GM19328 (cell line): ENCODE results near the gene PSD2.
A peak's percentile ranks its signal among the peaks of the same experiment; 100 is the strongest.

ENCODE experiments used
- ATAC-seq: cut with Tn5 transposase; IDR thresholded peaks from one replicate; pipeline ENCODE4 v1.9.1; 2021; ENCODE audit warnings: mild to moderate bottlenecking, moderate library complexity; ENCODE audit not compliant: unreplicated experiment

The PSD2 gene

DNA sequence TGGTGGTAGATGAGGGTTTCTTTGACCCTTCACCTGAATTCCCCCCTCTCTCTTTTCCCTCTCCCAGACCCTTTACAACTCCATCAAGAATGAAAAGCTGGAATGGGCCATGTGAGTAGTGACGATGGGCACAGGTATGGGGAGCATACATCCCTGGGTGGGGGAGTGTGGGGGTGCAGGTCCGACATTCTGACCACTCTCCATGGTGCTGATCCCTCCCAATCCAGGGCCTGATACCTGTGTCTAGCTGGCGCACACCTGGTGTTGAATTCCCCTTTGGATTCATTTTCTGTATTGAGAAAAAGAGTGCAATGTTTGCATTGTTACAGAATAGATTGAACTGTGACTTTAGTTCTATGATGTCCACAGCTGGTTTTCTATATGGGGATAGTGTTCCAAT is 40.0 kb downstream of the PSD2 start:
- ATAC-seq = no peak

DNA sequence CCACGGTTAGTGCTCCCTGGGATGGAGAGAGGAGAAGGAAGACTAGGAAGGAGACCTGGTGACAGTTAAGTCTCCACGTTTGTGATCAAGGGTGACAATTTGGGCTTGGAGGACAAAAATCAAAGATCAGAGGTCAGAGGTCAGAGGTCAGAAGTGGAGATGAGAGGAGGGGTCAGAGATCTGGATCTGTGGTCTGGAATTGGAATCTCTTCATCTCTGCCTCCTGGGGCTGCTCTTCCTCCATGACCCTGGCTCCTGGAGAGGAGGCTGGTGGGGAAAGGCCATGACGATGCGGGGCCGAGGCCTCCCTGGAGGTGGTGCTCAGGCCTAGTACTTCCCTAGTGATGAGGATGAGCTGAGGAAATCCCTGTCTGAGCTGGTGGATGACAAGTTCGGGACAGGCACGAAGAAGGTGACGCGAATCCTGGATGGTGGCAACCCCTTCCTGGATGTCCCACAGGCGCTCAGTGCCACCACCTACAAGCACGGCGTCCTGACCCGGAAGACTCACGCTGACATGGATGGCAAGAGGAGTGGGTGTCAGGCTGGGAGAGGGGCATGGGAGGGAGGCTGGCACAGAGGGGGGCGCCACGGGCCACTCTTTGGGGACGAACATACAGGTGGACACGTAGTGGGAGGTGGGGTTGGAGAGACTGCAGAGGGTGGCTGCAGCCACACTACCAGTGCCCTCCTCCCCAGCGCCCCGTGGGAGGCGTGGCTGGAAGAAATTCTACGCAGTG is 41.0 kb downstream of the PSD2 start:
- ATAC-seq = no peak

DNA sequence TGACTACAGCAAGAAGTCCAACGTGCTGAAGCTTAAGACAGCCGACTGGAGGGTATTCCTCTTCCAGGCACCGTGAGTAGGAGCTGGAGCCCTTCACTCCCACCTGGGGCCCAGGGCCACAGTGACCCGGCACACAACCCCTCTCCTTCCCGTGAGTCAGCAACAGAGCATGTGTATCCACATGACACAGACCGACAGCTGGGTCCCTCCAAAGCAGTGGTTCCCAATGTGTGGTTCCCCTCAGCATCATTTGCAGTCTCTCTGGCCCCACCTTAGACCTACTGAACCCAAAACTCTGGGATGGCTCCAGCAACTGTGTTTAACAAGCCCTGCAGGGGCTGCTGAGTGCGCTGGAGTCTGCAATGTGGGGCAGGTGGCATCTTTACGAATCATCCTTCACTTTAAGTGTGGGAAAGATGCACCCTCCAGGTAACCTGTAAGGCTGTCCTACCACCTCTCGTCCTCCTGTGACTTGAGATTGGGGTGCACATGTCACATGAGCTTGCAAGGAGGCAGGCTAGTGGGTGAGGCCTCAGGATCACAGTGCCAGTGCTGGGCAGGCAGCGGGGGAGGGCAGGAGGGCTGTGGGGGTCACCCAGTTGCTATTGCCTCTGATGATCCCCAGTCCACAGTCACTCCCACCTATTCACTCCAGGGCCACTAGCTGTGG is 42.2 kb downstream of the PSD2 start:
- ATAC-seq = no peak

DNA sequence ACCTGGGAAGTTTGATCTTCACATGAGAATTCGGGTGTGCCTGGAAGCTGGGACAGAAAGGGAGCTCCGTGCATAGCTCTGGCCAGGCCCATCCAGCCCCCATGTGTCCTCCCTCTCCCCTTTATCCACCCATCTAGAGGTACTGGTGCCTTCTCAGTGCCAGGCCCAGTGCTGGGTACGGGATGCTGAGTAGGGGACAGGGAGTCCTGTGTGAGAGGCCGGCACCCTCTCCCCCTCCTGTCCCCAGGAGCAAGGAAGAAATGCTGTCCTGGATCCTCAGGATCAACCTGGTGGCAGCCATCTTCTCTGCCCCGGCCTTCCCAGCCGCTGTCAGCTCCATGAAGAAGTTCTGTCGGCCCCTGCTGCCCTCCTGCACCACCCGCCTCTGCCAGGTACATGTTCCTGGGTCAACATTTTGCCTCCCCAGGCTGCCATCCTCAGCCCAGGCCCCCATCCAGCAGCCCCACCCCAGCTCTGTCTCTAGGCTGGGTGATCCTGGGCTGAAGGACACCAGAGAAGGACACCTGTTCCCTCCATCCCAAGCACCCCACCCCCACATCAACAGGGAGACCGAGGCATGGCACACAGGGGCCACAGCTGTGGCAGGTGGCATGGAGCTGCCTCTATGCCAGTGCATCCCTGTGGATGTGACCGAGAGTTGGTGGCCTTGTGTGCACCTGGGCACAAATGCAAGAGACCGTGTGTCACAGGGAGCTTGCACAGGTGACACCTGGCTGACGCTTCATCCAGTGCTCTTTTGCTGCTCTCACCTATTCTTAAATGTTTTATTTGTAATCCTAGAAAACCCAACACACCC is 43.0 kb downstream of the PSD2 start:
- no peak for ATAC-seq

- ATAC-seq = no peak
Observed at GRCh38 chr5:139839232-139839815, 43.7 kb downstream of the PSD2 start.

DNA sequence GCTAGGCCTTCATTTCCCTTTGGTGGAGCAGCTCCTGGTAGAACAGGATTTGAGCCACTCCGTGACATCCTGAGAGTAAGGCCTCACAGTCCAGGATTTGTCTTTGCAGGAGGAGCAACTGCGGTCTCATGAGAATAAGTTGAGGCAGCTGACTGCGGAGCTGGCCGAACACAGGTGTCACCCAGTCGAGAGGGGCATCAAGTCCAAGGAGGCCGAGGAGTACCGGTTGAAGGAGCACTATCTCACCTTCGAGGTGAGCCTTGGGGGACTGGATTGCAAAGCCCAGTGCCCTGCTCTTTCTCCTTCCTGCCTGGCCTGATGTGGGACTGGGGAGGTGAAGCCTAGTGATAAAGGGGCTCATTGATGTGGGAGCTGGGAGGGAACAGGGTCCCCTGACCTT is 44.3 kb downstream of the PSD2 start:
- no peak for ATAC-seq

GRCh38 chr5:139841549-139841948 is 45.9 kb downstream of the PSD2 start:
- ATAC-seq = no peak

GRCh38 chr5:139842321-139842720 is 46.7 kb downstream of the PSD2 start:
- ATAC-seq = no peak

GRCh38 chr5:139843991-139844390 is 48.4 kb downstream of the PSD2 start:
- no peak for ATAC-seq

DNA sequence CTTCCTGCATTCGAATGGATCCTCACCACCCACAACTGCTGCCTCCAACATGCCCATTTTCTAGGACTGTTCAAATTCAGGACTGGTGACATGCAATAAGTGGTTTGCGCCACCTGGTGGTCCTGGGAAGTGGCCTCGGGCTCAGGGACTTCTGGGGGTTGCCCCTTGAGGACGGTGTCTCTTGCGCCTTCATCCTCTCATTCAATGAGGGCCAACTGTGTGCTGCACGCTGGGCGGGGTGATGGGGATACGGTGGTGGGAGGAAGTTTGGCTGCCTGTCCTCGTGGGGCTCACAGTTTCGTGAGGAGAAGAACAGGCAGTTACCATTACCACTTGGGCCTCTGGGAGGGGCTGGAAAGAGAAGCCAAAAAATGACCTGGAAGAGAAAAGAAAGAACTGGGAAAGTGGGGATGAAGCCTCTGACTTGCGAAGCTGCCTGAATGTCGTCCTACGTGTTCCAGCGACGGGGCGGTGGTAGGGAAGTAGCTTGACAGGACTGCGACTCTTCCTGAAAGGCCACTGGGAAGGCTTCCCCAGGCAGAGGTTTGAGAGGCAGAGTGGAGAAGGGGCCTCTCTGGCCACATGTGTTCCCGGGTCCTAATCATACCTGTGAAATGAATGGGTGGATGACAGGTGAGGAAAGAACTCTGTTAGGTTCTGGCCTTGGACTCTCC is 49.0 kb downstream of the PSD2 start:
- no peak for ATAC-seq

DNA sequence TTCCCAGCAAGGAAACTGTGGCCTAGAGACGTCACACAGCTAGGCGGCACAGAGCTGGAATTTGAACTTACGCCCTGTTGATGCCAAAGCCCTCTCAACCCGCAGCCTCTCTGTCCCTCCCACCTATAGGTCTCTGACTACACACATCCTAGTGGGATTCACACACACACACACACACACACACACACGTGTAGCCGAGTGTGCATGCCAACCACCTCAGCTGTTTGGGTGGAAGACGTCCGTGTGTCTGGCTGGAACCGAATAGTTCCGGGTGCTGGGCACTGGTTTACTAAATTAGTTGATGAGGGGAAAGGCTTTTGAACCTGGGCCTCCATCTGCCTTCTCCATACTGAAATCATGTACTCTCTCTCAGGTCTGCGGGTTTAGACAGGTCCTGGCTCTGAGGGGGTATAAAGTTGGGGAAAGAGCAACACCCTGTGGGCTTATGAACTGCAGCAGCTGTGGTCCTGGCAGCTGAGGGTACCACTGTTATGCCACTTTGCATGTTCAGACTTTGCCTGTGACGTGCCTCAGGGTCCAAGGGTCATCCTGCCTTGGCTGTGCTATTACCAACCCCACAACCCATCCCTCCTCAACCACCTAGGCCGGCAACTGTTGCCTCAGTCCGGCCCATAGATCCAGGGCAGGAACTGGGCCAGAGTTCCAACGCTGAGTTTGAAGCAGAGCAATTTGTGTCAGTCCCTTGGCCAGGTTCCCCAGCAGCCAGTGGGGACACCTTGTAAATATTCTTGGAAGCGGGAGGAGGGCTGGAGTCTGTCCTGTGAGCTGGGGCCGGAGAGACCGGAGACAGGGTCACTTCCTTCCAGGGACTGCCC is 50.5 kb downstream of the PSD2 start:
- no peak for ATAC-seq

DNA sequence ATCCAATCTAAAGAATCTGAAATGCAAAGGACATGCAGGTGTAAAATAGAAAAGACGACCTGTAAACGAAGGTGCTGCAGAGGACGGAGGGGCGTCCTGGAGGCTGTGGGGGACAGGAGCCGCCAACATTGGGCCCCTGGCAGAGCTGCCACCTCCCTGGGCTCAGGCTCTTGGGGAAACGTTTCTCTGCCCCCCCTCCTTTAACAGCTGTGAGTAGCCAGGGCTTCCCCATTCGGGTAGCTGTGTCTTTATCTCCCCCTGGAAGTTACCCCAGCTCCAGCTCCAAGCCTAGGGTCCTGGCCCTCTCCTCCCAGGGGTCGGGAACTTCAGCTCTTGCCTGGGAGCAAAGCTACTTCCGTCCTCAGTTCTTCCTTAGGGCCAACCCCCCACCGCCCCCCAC is 51.5 kb downstream of the PSD2 start:
- no peak for ATAC-seq

DNA sequence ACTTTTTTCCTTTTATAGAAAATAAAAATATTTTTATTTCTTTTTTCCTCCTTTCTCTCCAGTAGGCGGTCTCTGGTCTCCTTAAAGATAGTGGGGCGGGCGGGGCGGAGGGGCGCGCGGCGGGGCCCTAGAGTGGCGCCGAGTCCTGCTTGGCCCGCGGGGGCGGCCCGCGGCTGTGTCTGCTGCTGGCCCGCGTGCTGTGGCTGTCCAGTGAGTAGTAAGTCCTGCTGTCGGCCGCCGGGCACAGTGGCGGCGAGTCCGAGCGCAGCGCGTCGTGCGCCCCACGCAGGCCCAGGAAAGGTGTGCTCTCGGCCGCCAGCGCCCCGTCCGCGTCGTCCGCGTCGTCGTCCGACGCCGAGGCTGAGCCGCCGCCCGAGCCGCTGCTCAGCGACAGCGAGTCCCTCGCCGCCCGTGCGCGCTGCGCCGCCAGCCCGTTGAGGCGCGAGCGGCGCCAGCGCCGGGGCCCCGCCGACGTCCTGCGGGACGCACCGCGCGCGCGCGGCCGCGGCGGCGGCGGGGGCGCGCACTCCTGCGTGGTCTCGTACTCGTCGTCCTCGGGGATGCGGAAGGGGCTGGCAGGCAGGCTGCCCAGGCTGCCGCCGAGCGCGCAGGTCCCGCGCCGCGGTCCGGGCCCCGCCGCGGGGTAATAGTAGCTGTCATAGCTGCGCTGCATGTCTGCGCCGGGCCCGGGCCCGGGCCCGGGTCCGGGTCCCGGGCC is 52.3 kb downstream of the PSD2 start:
- ATAC-seq = peak; percentile 61

- ATAC-seq = peak; percentile 9
Observed at GRCh38 chr5:139848508-139849100, 53.0 kb downstream of the PSD2 start.

- ATAC-seq = no peak
Observed at GRCh38 chr5:139849501-139849900, 53.9 kb downstream of the PSD2 start.

DNA sequence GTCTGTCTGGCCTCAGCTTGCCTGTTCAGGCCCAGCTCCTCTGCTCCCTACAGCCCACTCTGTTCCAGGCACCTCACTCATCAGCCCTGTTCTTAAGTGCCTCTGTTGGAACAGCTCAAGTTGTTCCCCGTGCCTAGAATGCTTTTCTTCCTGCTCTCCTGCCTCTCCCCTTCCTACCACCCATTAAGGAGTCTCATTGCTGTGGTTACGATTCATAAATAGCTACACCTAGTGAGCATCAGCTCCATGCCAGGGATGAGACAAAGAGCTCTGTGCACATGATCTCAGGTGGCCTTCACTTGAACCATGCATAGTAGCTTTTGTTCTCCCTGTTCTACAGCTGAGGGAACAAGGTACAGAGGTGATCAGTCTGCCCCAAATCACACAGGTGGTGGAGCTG is 54.3 kb downstream of the PSD2 start:
- no peak for ATAC-seq

DNA sequence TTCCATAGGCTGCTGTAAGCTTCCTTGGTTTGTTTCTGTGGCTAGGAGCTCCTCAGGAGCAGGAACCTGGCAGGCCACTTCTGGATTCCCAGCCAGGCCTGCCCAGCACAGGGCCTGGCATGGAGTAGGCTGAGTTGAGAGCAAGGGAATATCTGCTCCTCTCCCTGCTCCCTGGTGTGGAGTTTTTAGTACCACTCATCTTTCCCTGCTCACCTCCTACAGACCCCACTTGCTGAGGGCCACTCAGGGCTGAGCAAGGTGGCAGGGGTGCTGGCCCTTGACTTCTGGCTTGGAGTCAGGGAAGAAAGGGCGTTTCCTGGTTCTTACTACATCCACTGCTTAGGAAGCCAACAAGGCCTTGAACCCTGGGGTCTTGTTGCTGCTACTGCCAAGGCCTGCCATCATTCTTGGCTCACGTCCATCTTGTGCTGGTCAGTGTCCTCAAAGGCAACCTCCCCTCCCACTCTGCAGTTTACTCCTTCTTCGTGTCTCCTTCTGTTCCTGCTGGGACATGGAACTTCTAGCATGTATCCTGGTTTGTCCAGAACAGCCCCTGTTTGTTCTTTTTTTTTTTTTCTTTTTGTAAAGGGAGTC is 54.9 kb downstream of the PSD2 start:
- ATAC-seq = no peak

DNA sequence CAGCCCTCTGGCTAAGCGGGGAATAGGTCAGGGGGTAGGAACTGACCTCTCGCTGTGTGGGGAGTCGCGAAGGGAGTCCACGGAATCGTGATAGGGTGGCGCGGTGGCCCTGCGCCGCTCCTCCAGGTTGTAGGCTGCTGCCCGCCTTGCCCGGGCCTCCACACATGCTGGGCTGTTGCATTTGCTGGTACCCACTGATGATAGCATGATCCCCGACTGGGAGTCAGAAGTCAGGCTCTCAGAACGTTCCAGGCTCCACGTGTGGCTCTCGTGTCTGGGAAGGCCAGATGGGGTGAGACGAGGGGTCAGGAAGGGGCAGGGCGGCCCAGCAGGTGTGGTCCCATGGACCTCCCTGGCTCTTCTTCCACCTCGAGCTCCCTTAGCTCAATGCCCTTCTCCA is 56.0 kb downstream of the PSD2 start:
- ATAC-seq = no peak

GRCh38 chr5:139852696-139853095 is 57.1 kb downstream of the PSD2 start:
- ATAC-seq = no peak
